HEK293T (cell line): Measurements from ENCODE around the gene FAM107B.

Experiments
- SP1 ChIP-seq: fragments of 450-650 bp; IDR thresholded peaks from 2 replicates; pipeline ENCODE4 v1.6.1; 2017
- SUZ12 ChIP-seq: fragments of 450-650 bp; IDR thresholded peaks from 2 replicates; pipeline ENCODE4 v1.6.1; 2016; ENCODE audit warnings: mild to moderate bottlenecking

- TF ChIP-seq SP1 (no peak), SUZ12 (no peak)
Observed at GRCh38 chr10:14536241-14537213, 238.2 kb downstream of the FAM107B start.
